ENCODE data around the gene ARHGAP18.

DNA sequence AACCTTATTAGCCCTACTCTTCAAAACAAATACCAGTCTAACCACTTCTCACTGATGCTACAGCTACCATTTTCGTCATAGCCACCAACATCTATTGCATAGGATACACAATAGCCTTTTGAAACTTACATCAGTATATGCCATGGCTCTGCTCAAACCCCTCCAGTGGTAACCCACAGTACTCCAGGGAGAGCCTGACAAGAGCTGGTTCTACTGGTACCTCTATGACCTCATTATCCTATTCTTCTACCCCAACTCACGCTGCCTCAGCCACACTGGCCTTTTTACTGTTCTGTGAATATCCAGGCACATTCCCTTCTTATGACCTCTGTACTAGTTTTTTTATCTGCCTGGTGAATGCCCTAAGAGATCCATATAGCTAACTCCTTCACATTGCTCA lies 157.6 kb downstream of the ARHGAP18 start:
- TF ChIP-seq POLR2A (IDR thresholded peaks at IDR 0.05; ENCODE audit: low read length) (no peak), GATA1 (IDR thresholded peaks at IDR 0.05; ENCODE audit: low read depth, low read length) (no peak)
